ENCODE measurements around the gene ATXN3. TPM values are rescaled to one million over a fixed set of nuclear protein-coding genes. Genes with fewer than 3 reads are reported as not detected.
"Not testable (repeated sequence)": the region's sequence is repeated elsewhere in the genome, so short reads cannot be mapped to it uniquely, and the experiment has no call there.

ATXN3 gene
- total RNA-seq, 8 experiments from 2014 or later: 13.9 to 45.1 (median 24.4) TPM

- WGBS, 10 experiments: 69 to 100% (median 88%) methylated on average over 2 to 5 of the region's 5 CpGs
- no peak overlapping the region for H3K4me3 ChIP-seq
- no peak for ATAC-seq (replicated peaks in 6 of 8)
- peaks cover 13 to 17% of the 10 kb centered on the region in 2 donors for H3K4me1 ChIP-seq (replicated peaks in 1 of 2)
- H3K27ac ChIP-seq: no peak overlapping the region
- in situ Hi-C loops (cut with MboI; ENCODE audit: low pct_unique_long_range_greater_than_20kb in 2 of 9, low sequenced_read_pairs in 9 of 9, unreplicated experiment in 9 of 9): no loop called here
These were observed 3.1 kb upstream of the ATXN3 start for GRCh38 chr14:92109490-92109889.

- Histone ChIP-seq H3K27ac (peak overlapping the region; percentile 63 to 68), H3K4me3 (no peak overlapping the region), H3K4me1 (replicated peaks in 1 of 2) (peaks cover 13 to 17% of the 10 kb centered on the region in 2 donors)
- WGBS, 10 experiments: 0 to 88% (median 38%) methylated on average over 1 to 8 of the region's 11 CpGs
- peak in 4 of 8 experiments; percentile 1 to 58 (median 49) for ATAC-seq (replicated peaks in 6 of 8)
- in situ Hi-C loops (cut with MboI; ENCODE audit: low pct_unique_long_range_greater_than_20kb in 2 of 9, low sequenced_read_pairs in 9 of 9, unreplicated experiment in 9 of 9): no loop called here
These were observed 2.2 kb upstream of the ATXN3 start for GRCh38 chr14:92108345-92109254.

- in situ Hi-C loops (cut with MboI; ENCODE audit: low pct_unique_long_range_greater_than_20kb in 2 of 9, low sequenced_read_pairs in 9 of 9, unreplicated experiment in 9 of 9): no loop called here
- H3K4me1 ChIP-seq (replicated peaks in 1 of 2): peaks cover 13 to 17% of the 10 kb centered on the region in 2 donors
- peak overlapping the region; percentile 90 to 92 for H3K27ac ChIP-seq
- H3K4me3 ChIP-seq: peak overlapping the region; percentile 57 to 100 (median 93)
- ATAC-seq (replicated peaks in 6 of 8): peak in 3 of 8 experiments; percentile 24 to 34 (median 24)
- WGBS, 10 experiments: 0 to 2% (median 0%) methylated on average over 1 to 9 of the region's 10 CpGs; no CpG with 5 or more reads in 7 of the 10 experiments
These were observed 564 bp downstream of the ATXN3 start for GRCh38 chr14:92105893-92106142.

GRCh38 chr14:92105073-92105892, 1.1 kb downstream of the ATXN3 start:
- 0 to 60% (median 37%) methylated on average over 1 to 16 of the region's 16 CpGs for WGBS, 10 experiments
- in situ Hi-C loops (cut with MboI; ENCODE audit: low pct_unique_long_range_greater_than_20kb in 2 of 9, low sequenced_read_pairs in 9 of 9, unreplicated experiment in 9 of 9): no loop called here
- ATAC-seq (replicated peaks in 6 of 8): no peak
- Histone ChIP-seq H3K27ac (peak overlapping the region; percentile 90 to 92), H3K4me1 (replicated peaks in 1 of 2) (peaks cover 13 to 17% of the 10 kb centered on the region in 2 donors), H3K4me3 (peak overlapping the region; percentile 57 to 100 (median 93))

- in situ Hi-C loops (cut with MboI; ENCODE audit: low pct_unique_long_range_greater_than_20kb in 2 of 9, low sequenced_read_pairs in 9 of 9, unreplicated experiment in 9 of 9): no loop called here
- Histone ChIP-seq H3K4me1 (replicated peaks in 1 of 2) (peaks cover 9 to 10% of the 10 kb centered on the region in 2 donors), H3K4me3 (no peak overlapping the region), H3K27ac (no peak overlapping the region)
- 80 to 100% (median 90%) methylated on average over 1 to 7 of the region's 7 CpGs; no CpG with 5 or more reads in 1 of the 10 experiments for WGBS, 10 experiments
- ATAC-seq (replicated peaks in 6 of 8): no peak
These were observed 2.9 kb downstream of the ATXN3 start for GRCh38 chr14:92103363-92103989.

- H3K27ac ChIP-seq: no peak overlapping the region
- in situ Hi-C loops (cut with MboI; ENCODE audit: low pct_unique_long_range_greater_than_20kb in 2 of 9, low sequenced_read_pairs in 9 of 9, unreplicated experiment in 9 of 9): no loop called here
- H3K4me1 ChIP-seq (replicated peaks in 1 of 2): peaks cover 0 to under 1% of the 10 kb centered on the region in 2 donors
- ATAC-seq (replicated peaks in 6 of 8): peak in 2 of 8 experiments; percentile 45 to 57
- no peak overlapping the region for H3K4me3 ChIP-seq
These were observed 6.6 kb downstream of the ATXN3 start for GRCh38 chr14:92099802-92100201.

- WGBS, 10 experiments: 20 to 100% (median 64%) methylated on average over 1 of the region's 1 CpG; no CpG with 5 or more reads in 5 of the 10 experiments
These were observed 13.1 kb downstream of the ATXN3 start for GRCh38 chr14:92093320-92093719.

GRCh38 chr14:92088494-92088893, 17.9 kb downstream of the ATXN3 start:
- WGBS, 10 experiments: 85 to 100% (median 98%) methylated on average over 1 to 5 of the region's 5 CpGs
- in situ Hi-C loops (cut with MboI; ENCODE audit: low pct_unique_long_range_greater_than_20kb in 2 of 9, low sequenced_read_pairs in 9 of 9, unreplicated experiment in 9 of 9): no loop called here
- Histone ChIP-seq H3K27ac (no peak overlapping the region), H3K4me3 (no peak overlapping the region), H3K4me1 (replicated peaks in 1 of 2) (no peaks in the 10 kb centered on the region)
- ATAC-seq (replicated peaks in 6 of 8): no peak

More at GRCh38 chr14:92093320-92093719, 13.1 kb downstream of the ATXN3 start:
- Histone ChIP-seq H3K4me1 (replicated peaks in 1 of 2) (no peaks in the 10 kb centered on the region), H3K4me3 (no peak overlapping the region), H3K27ac (no peak overlapping the region)
- no peak for ATAC-seq (replicated peaks in 6 of 8)
- in situ Hi-C loops (cut with MboI; ENCODE audit: low pct_unique_long_range_greater_than_20kb in 2 of 9, low sequenced_read_pairs in 9 of 9, unreplicated experiment in 9 of 9): no loop called here

- Histone ChIP-seq H3K4me3 (no peak overlapping the region), H3K27ac (no peak overlapping the region), H3K4me1 (replicated peaks in 1 of 2) (no peaks in the 10 kb centered on the region)
- in situ Hi-C loops (cut with MboI; ENCODE audit: low pct_unique_long_range_greater_than_20kb in 2 of 9, low sequenced_read_pairs in 9 of 9, unreplicated experiment in 9 of 9): no loop called here
- ATAC-seq (replicated peaks in 6 of 8): no peak
These were observed 31.8 kb downstream of the ATXN3 start for GRCh38 chr14:92074555-92074954.

GRCh38 chr14:92058006-92058917, 48.1 kb downstream of the ATXN3 start:
- H3K4me3 ChIP-seq: no peak overlapping the region
- H3K4me1 ChIP-seq (replicated peaks in 1 of 2): no peaks in the 10 kb centered on the region
- H3K27ac ChIP-seq: no peak overlapping the region
- ATAC-seq (replicated peaks in 6 of 8): peak in 2 of 8 experiments; percentile 32 to 47
- in situ Hi-C loops (cut with MboI; ENCODE audit: low pct_unique_long_range_greater_than_20kb in 2 of 9, low sequenced_read_pairs in 9 of 9, unreplicated experiment in 9 of 9): no loop called here
- WGBS, 10 experiments: 55 to 90% (median 63%) methylated on average over 2 to 9 of the region's 9 CpGs; no CpG with 5 or more reads in 1 of the 10 experiments

GRCh38 chr14:92049781-92050180, 56.6 kb downstream of the ATXN3 start:
- Histone ChIP-seq H3K27ac (no peak overlapping the region), H3K4me1 (replicated peaks in 1 of 2) (no peaks in the 10 kb centered on the region), H3K4me3 (no peak overlapping the region)
- in situ Hi-C loops (cut with MboI; ENCODE audit: low pct_unique_long_range_greater_than_20kb in 2 of 9, low sequenced_read_pairs in 9 of 9, unreplicated experiment in 9 of 9): no loop called here
- ATAC-seq (replicated peaks in 6 of 8): no peak
- 50 to 100% (median 85%) methylated on average over 2 to 3 of the region's 3 CpGs; no CpG with 5 or more reads in 2 of the 10 experiments for WGBS, 10 experiments

GRCh38 chr14:92049221-92049620, 57.2 kb downstream of the ATXN3 start:
- H3K4me1 ChIP-seq (replicated peaks in 1 of 2); in situ Hi-C loops (cut with MboI; ENCODE audit: low pct_unique_long_range_greater_than_20kb in 2 of 9, low sequenced_read_pairs in 9 of 9, unreplicated experiment in 9 of 9); H3K27ac ChIP-seq; ATAC-seq (replicated peaks in 6 of 8); H3K4me3 ChIP-seq: not testable (repeated sequence)
- WGBS, 10 experiments: 71 to 100% (median 94%) methylated on average over 2 to 12 of the region's 12 CpGs; no CpG with 5 or more reads in 1 of the 10 experiments
